Measurements from ENCODE around the gene BLID. TPM values are rescaled to one million over a fixed set of nuclear protein-coding genes. Genes with fewer than 3 reads are reported as not detected.

Gene BLID, protein sequence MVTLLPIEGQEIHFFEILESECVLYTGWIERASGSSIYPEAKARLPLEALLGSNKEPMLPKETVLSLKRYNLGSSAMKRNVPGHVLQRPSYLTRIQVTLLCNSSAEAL
- total RNA-seq = not detected

DNA sequence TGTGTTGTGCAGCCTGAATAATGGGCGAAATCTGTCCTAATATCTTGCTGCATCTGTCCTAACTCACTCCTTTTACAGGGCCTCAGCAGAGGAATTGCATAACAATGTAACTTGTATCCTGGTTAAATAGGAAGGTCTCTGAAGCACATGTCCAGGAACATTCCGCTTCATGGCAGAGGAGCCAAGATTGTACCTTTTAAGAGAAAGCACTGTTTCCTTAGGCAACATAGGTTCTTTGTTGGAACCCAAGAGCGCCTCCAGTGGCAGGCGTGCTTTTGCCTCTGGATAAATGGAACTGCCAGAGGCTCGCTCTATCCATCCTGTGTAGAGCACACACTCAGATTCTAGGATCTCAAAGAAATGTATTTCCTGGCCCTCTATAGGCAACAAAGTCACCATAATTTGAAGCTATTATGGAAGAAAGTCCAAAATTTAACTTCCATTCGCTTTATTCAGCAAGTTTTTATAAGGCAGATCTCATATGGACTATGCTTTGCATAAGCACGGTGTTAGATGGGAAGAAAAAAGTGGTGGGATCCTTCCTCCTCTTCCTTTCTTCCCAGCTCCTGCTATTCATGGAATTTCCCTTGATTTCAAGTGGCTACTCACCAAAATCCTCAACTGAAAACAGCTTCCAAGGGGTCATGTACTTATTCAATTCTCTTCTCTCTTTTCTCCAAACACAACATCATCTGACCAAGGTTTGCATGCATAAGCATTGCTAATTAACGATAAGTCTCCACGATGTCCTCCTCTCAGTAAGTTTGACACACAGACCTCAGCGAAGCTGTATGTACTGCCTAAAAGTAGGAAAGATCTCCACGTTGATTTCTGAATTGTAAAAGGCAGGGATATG, at the start of gene BLID:
Gene BLID, minus strand, starts transcription at position 692 of the 856 bp plus-strand sequence. Its CDS starts 293 bp downstream, at position 399.
- ChIA-PET CTCF (no interaction called here), POLR2A (no interaction called here)

DNA sequence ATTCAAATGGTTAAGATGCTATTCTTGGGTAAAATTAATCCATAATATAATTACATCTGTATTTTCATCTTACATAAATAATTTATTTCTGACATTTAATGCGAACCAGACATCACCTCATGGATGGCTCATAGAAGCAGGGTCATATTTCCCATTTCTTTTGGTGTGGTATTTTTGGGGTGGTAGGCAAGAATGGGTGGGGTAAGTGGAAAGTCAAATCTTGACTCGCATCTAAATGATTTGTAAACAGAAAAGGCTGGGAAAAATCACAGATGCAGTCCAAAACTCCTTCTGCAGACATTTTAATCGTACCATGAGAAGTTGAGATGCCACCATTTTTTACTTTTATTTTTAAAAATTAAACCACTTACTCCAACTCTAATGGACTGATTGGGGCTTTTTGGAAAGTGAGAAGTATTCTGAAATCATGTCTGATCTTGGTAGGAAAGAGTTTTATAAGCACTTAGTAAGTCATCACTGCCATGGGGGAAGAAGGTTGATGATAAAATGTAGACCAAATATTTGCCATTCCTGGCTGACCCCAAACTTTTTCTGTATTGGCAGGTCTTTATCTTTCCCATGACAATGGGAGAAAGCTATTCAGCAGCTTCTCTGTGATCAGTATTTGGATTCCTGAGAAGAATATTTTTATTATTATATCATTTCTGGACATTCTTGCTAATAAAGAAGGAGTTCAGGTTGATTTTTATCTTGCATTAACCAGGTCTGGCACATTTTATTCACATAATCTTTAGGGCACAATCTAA, 47.2 kb upstream of the BLID start:
- CTCF ChIA-PET = no interaction called here
- POLR2A ChIA-PET = no interaction called here

DNA sequence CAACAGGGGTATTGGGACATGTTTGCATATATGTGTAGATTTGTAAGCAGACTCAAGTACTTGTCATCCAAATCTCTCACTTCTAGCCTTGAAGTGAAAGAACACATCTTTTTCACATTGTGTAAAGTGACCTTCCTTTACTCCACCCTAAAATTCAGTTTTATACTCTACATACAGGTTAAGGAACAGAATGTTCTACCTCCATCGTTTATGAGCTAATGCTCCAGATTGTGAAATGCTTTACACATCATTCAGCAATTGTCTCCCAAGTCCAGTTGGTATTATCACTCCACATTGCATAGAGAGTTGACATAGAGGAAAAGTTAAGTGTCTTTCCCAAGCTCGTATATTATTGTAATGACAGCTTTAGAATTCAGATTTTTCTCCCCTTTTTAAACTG, 46.1 kb upstream of the BLID start:
- ChIA-PET POLR2A (no interaction called here), CTCF (no interaction called here)

GRCh38 chr11:122160841-122161590, 45.0 kb upstream of the BLID start:
- ChIA-PET CTCF (no interaction called here), POLR2A (no interaction called here)

DNA sequence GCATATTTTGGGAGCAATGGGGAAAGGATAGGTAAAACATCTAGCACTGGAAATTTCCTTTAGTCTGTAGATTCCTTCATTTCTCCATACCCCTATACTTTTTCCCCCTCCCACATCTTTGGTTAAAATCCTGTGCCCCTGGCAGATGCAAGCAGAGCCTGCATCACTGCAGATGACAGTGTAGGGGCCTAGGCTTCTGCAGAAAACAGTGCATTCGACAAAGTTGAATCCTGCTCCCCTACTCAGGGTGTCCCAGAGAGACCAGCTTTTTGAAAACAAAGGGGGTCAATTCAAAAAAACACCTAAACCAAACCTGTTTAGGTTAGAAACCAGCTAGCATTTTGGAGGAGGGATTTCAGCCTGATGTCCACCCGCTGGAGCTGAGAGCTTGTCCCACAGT, 43.8 kb upstream of the BLID start:
- ChIA-PET CTCF (no interaction called here), POLR2A (no interaction called here)

- ChIA-PET CTCF (no interaction called here), POLR2A (no interaction called here)
Observed at GRCh38 chr11:122159173-122159721, 43.2 kb upstream of the BLID start.

GRCh38 chr11:122158171-122158570, 42.2 kb upstream of the BLID start:
- POLR2A ChIA-PET = no interaction called here
- CTCF ChIA-PET = no interaction called here

DNA sequence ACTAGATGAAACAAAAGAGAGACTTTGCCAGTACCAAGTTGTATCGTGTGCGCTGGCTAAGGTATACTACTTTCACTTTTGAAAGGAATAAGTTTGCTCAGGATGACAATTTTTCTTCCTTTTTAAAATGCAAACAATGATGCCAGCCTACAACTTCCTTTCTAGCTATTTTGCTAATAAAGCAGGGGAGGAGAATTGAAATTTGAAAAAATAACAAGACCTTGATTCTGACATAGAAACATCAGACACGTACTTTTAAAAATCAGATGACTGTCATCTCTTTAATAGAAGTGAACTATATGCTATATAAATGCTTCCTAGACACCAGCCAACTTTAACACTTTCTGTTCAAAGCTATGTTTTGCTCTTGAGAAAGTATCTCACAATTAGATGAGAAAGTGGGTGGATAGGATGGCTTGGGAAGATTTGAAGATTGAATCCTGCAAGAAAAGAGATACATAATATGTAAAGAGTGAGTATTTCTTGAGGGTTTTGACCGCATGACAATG, 41.7 kb upstream of the BLID start:
- CTCF ChIA-PET = no interaction called here
- POLR2A ChIA-PET = no interaction called here

- POLR2A ChIA-PET = no interaction called here
Observed at GRCh38 chr11:122156940-122157382, 40.9 kb upstream of the BLID start.

DNA sequence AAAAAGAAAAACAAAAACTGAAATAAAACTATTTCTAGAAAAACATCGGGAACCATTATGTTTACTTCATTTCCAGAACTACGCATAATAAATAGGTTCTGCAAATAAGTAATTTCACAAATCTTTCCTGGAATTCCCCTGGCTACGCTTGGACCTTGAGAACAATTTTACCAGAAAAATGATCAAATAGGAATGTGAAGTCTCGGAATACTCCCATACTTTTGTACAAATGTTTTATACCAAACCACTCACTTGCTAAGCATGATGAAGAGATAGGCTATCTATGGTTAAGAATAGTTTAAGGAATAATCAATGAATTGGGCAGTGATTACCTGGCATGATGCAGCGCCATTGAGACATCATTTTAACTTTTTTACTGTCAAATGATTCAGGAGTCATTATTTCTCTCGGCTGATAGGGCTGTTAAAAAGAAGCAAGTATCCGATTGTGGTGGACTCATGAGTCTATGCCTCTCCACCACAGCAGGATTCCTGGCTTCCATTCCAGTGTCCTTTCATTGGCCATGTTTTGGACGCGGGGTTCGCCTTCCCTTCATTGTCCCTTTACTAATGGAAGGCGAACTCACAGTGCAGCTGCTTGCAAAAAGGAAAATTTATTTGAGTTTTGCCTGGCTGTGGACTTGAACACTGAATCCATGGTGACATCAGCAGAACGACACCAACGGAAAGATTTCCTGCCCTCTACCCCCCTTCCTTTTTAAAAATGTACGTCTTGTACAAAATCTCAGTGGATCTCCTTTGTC, 39.9 kb upstream of the BLID start:
- POLR2A ChIA-PET = no interaction called here
- CTCF ChIA-PET = no interaction called here

More at GRCh38 chr11:122156940-122157382, 40.9 kb upstream of the BLID start:
- CTCF ChIA-PET = no interaction called here

DNA sequence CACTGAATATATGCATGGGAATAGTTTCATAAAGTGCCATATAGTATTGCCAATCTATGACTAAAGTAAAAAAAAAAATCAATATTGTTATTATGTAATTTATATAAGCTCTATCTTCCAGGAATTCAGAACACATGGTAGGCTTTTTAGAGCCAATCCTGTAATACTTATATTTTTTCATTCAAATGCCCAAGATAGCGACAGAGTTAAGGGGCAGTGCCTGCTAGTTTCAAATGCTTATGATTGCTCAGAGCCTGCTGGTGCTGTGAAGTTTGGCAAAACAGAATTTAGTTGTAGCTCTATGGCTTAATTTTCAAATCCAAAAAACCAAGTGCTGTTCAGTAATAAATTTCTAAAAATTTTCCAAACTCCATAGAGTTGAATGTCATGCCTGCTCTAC, 39.0 kb upstream of the BLID start:
- CTCF ChIA-PET = no interaction called here
- POLR2A ChIA-PET = no interaction called here

- ChIA-PET CTCF (no interaction called here), POLR2A (no interaction called here)
Observed at GRCh38 chr11:122154227-122154626, 38.2 kb upstream of the BLID start.

- CTCF ChIA-PET = no interaction called here
- POLR2A ChIA-PET = no interaction called here
Observed at GRCh38 chr11:122153746-122154145, 37.7 kb upstream of the BLID start.

DNA sequence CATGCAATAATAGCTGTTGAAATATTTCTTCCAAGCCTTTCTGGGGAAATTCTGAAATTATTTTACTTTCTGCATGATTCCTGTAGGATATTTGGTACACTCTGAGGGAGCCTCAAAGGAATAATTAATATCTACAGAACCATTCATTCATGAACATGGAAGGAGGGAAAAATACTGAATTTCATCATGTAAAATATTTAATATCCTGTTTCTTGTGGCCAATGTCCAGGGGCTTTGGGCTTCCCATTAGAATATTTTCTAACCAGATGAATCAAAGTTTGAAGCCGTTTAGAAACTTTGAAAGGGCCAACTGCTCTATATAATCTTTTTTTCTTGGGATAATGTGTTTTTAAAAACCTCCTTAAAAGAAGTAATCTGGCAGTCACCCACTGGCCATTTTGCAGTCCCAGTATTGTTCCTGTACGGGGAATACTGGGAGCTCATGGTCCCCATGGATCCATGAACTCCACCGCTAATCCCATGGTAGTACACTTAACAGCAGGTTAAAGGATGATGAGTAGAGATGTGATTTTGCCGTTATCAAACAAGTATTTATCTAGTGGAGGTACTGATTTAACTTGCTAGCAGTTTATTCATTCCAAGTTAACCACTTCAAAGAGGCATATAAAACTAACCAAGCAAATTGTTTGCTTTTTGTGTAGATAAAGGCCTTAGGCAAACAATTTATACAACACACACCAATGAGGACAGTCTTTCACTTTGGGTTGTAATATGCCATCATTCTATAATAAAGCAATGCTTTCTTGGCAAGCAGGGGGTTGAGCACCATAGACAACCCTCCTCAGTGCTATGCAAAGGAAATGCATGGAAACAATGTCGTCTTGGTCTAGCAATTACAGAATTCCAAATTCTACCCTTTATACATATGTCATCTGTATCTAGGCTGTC, 34.5 kb upstream of the BLID start:
- POLR2A ChIA-PET = no interaction called here
- CTCF ChIA-PET = no interaction called here

- CTCF ChIA-PET = no interaction called here
- POLR2A ChIA-PET = no interaction called here
Observed at GRCh38 chr11:122149202-122149601, 33.2 kb upstream of the BLID start.

DNA sequence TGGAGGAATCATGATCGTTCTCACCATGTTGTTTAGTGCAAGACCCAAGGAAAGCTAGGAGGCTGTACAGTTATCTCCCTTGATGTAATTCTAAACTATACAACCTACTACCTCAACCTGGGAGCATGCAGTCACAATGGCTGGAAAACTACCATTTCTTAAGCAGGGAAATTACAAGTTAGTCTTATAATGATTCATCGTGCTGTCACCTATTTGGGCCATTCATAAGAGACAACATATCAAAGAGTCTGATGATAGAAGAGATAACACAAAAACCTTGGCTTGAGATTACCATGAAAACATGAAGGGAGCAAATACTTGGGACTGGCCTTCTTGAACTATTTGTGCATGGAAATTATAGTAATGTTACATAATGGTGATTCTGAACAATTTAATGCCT, 30.5 kb upstream of the BLID start:
- CTCF ChIA-PET = no interaction called here
- POLR2A ChIA-PET = no interaction called here

DNA sequence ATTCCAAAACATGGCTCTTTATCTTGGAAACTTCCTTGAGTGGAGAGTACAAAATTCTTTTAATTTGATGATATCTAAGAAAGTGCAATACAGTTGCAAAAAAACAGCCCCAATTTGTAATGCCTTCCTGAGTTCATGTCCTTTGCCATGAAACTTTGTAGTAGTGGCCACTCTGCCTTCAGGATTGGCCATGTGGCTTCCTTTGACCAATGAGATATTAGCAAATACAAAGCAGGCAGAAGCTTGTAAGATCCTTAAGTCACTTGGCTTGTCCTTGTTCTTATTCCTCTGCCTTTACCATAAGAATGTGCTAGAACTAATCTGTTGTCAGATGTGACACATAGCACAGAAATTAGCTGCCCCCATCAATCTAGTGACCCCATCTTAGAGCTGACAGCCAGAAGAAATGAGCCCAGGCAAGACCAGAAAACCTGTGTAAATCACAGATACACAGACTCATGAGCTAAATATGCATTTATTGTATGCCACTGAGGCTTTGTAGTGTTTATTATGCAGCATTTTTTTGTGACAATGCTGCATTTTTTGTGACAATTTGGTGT, 29.8 kb upstream of the BLID start:
- ChIA-PET POLR2A (no interaction called here), CTCF (interaction anchor here (1.0 kb wide), 1 partner anchor 42 kb away, joined by 3 read pairs; no protein-coding TSS in a partner anchor)

DNA sequence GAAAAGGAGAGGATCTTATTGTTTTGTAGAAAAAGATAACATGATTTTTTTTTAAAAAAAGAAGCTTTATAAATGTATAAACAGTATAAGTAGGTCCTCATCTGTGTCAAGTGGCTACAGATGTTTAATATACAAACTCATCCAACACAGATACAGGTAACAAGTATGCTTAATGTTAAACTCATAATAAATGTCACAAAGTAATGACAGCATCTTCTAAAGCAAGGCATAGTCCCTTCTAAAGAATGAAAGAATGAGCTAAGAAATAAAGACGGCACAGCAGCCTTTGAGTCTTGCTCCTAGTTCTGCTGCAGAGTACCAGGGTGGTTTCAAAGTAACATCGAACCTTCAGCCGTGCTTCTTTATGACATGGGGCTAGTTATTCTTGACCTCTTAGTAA, 28.7 kb upstream of the BLID start:
- POLR2A ChIA-PET = no interaction called here
- CTCF ChIA-PET = interaction anchor here (1.0 kb wide), 1 partner anchor 43 kb away, joined by 3 read pairs; no protein-coding TSS in a partner anchor

Measured in activated CD8-positive, alpha-beta memory T cell treated with anti-CD3 and anti-CD28 coated beads for 36 hours (primary cell).